ENCODE measurements around the gene RRN3.
"Not testable (repeated sequence)": the region's sequence is repeated elsewhere in the genome, so short reads cannot be mapped to it uniquely, and the experiment has no call there.

RRN3 gene

GRCh38 chr16:15027051-15027450 lies 67.0 kb downstream of the RRN3 start:
- DNase-seq = not testable (repeated sequence)

- peak; percentile 57 for DNase-seq
These were observed 68.7 kb downstream of the RRN3 start for GRCh38 chr16:15025234-15025951.

- not testable (repeated sequence) for DNase-seq
These were observed 69.2 kb downstream of the RRN3 start for GRCh38 chr16:15024858-15025199.

- not testable (repeated sequence) for DNase-seq
These were observed 70.5 kb downstream of the RRN3 start for GRCh38 chr16:15023381-15024077.

- DNase-seq = peak; percentile 14
These were observed 71.9 kb downstream of the RRN3 start for GRCh38 chr16:15022194-15022593.

- peak; percentile 76 for DNase-seq
These were observed 72.6 kb downstream of the RRN3 start for GRCh38 chr16:15021429-15021828.

- peak; percentile 14 for DNase-seq
These were observed 77.0 kb downstream of the RRN3 start for GRCh38 chr16:15016951-15017580.

GRCh38 chr16:15016354-15016753 lies 77.7 kb downstream of the RRN3 start:
- DNase-seq = peak; percentile 51

GRCh38 chr16:15015671-15016070 lies 78.4 kb downstream of the RRN3 start:
- DNase-seq = not testable (repeated sequence)

GRCh38 chr16:15012941-15013340 lies 81.1 kb downstream of the RRN3 start:
- DNase-seq = not testable (repeated sequence)
